Measurements from ENCODE around the gene UHRF2. TPM values are rescaled to one million over a fixed set of nuclear protein-coding genes. Genes with fewer than 3 reads are reported as not detected.

Gene UHRF2
- total and polyA plus RNA-seq, 2 of the 13 experiments (the other 11 are each of a cell fraction or from before 2014, with no cell fraction given), result 42.1 to 44.2 TPM

- no peak overlapping the region for H3K27ac ChIP-seq (ENCODE audit: extremely low read length, insufficient read depth, low read length)
Measured at GRCh38 chr9:6383551-6384225, 29.3 kb upstream of the UHRF2 start.

More at GRCh38 chr9:6383551-6384225, 29.3 kb upstream of the UHRF2 start:
- in situ Hi-C loops (cut with HindIII; ENCODE audit: extremely low pct_ligation_motif_present, low pct_unique_long_range_greater_than_20kb) (no loop called here), intact Hi-C loops (cut with micrococcal nuclease; ENCODE audit: unreplicated experiment) (no loop called here)
- BruUV-seq (replicated peaks), result no TSS peak
- no peak overlapping the region for H3K9ac ChIP-seq (ENCODE audit: insufficient read depth, low read depth, low read length)
- H3K36me3 ChIP-seq (replicated peaks in 1 of 2; ENCODE audit: control insufficient read depth in 1 of 2, insufficient read depth in 2 of 2, low read length in 2 of 2), result no peaks in the 10 kb centered on the region
- H3K9me3 ChIP-seq (ENCODE audit: low read length), result no peaks in the 10 kb centered on the region
- H3K4me3 ChIP-seq (replicated peaks in 1 of 3; ENCODE audit: insufficient read depth in 1 of 3, low read depth in 2 of 3, low read length in 3 of 3), result no peak overlapping the region
- DNase-seq (ENCODE audit: low spot score), result no peak
- H3K4me2 ChIP-seq (ENCODE audit: low read depth, low read length), result no peak overlapping the region
- FAIRE-seq, result no peak
- WGBS (ENCODE audit: low lambda C conversion rate), result 32% methylated on average over 7 of the region's 7 CpGs
- H3K4me1 ChIP-seq (ENCODE audit: insufficient read depth, low read length), result no peaks in the 10 kb centered on the region
- no peaks in the 10 kb centered on the region for H3K27me3 ChIP-seq (ENCODE audit: control insufficient read depth in 1 of 2, insufficient read depth in 2 of 2, low read length in 2 of 2)
- no peak overlapping the region for H2AFZ ChIP-seq (ENCODE audit: low read length)
- POLR2A ChIA-PET, result no interaction called here
- TF ChIP-seq ETV6 (CRISPR knock-in tag; conservative IDR thresholded peaks at IDR 0.05) (no peak), RBM22 (optimal IDR thresholded peaks at IDR 0.05; ENCODE audit: low read length) (no peak), FOXP1 (IDR thresholded peaks at IDR 0.05) (no peak), FOXP1 (CRISPR knock-in tag; IDR thresholded peaks at IDR 0.05) (no peak), THAP11 (CRISPR knock-in tag; IDR thresholded peaks at IDR 0.05) (no peak), STAT6 (CRISPR knock-in tag; IDR thresholded peaks at IDR 0.05; ENCODE audit: borderline replicate concordance) (no peak), ZNF709 (CRISPR knock-in tag; IDR thresholded peaks at IDR 0.05) (no peak), MAFK (conservative IDR thresholded peaks at IDR 0.05 in 1 of 2, IDR thresholded peaks at IDR 0.05 in 1 of 2; ENCODE audit: low read length in 2 of 2) (no peak), ZC3H4 (CRISPR knock-in tag; IDR thresholded peaks at IDR 0.05; ENCODE audit: borderline replicate concordance) (no peak), ZNF335 (CRISPR knock-in tag; IDR thresholded peaks at IDR 0.05) (no peak), TBX2 (CRISPR knock-in tag; IDR thresholded peaks at IDR 0.05; ENCODE audit: borderline replicate concordance) (no peak), ZFP1 (CRISPR knock-in tag; IDR thresholded peaks at IDR 0.05) (no peak), BCL6 (CRISPR knock-in tag; IDR thresholded peaks at IDR 0.05) (no peak), IKZF4 (CRISPR knock-in tag; IDR thresholded peaks at IDR 0.05; ENCODE audit: borderline replicate concordance, low read depth, not compliant biosample characterization) (no peak), ZBTB38 (CRISPR knock-in tag; IDR thresholded peaks at IDR 0.05) (no peak)
- no peaks in the 10 kb centered on the region for H3K79me2 ChIP-seq (ENCODE audit: insufficient read depth, low read length)
- no peak for ATAC-seq
- H4K20me1 ChIP-seq (ENCODE audit: insufficient read depth, low read length), result no peaks in the 10 kb centered on the region
- CTCF ChIA-PET (ENCODE audit: low intra/inter-chr PET ratio, low total read pairs), result no interaction called here
